Breast epithelium (tissue), 4 donors: Measurements from ENCODE around the gene ZNF490. TPM values are rescaled to one million over a fixed set of nuclear protein-coding genes. Genes with fewer than 3 reads are reported as not detected.

Experiments
- DNase-seq, 2 donors: peaks; one replicate each; pipeline ENCODE4 v3.0.0-alpha.2; 2019; ENCODE audit warnings: low spot score in 2 of 2
- H3K27ac ChIP-seq, 2 donors: fragments of 200-600 bp; sonication (generic) in 1 of 2; one replicate each; pipeline ENCODE4 v1.5.1; 2016 to 2019; ENCODE audit warnings: mild to moderate bottlenecking in 1 of 2
- H3K27me3 ChIP-seq, 2 donors: fragments of 200-600 bp; sonication (generic) in 1 of 2; one replicate each; pipeline versions ENCODE4 v1.5.1 to v1.6.0; 2017 to 2019; ENCODE audit warnings: control low read depth in 1 of 2, mild to moderate bottlenecking in 1 of 2
- H3K36me3 ChIP-seq: fragments of 200-600 bp; one replicate; pipeline ENCODE4 v1.5.1; 2019
- H3K4me1 ChIP-seq, 2 donors: fragments of 200-600 bp; sonication (generic); one replicate each; pipeline ENCODE4 v1.5.1; 2016 to 2019; ENCODE audit warnings: control low read depth in 1 of 2
- H3K4me3 ChIP-seq, 3 donors: fragments of 200-600 bp; sonication (generic); 1 replicate in 2 of 3; 2 replicates in 1 of 3; pipeline ENCODE4 v1.5.1; 2016 to 2019; ENCODE audit warnings: mild to moderate bottlenecking in 3 of 3, moderate library complexity in 2 of 3
- H3K9me3 ChIP-seq, 2 donors: fragments of 200-600 bp; sonication (generic) in 1 of 2; one replicate each; pipeline ENCODE4 v1.5.1; 2016 to 2019; ENCODE audit warnings: control low read depth in 1 of 2
- CTCF ChIP-seq, 3 donors: fragments of 450-650 bp; IDR thresholded peaks; one replicate each; pipeline ENCODE4 v1.5.1; 2016 to 2017; ENCODE audit warnings: antibody characterized with exemption in 3 of 3, mild to moderate bottlenecking in 3 of 3, moderate library complexity in 3 of 3
- POLR2A ChIP-seq: fragments of 450-650 bp; IDR thresholded peaks from one replicate; pipeline ENCODE4 v1.6.1; 2016; ENCODE audit warnings: antibody characterized with exemption, mild to moderate bottlenecking, moderate library complexity
- POLR2AphosphoS5 ChIP-seq, 3 donors: sonication (generic); formaldehyde crosslinking; IDR thresholded peaks; one replicate each; pipeline ENCODE4 v1.6.1; 2017; ENCODE audit warnings: antibody characterized with exemption in 3 of 3
- intact Hi-C: fragments of 100-400 bp; cut with DNase I; formaldehyde crosslinking; loops from one replicate; pipeline ENCODE4 v1.15.1; 2023; ENCODE audit warnings: low total_unique reads
- total RNA-seq, 3 donors: library from RNA; depleted of rRNA; stranded (reverse); fragments of >200 nt; gene quantifications; one replicate each; pipeline ENCODE4 v1.1.0, GENCODE V29; 2016

ZNF490 gene
- total RNA-seq, 3 donors from 2014 or later, result 5.6 to 7.9 (median 7.0) TPM

- Histone ChIP-seq H3K4me3 (no peak overlapping the region), H3K36me3 (no peaks in the 10 kb centered on the region), H3K27me3 (no peaks in the 10 kb centered on the region), H3K9me3 (peaks cover 0 to 32% of the 10 kb centered on the region in 2 donors), H3K27ac (no peak overlapping the region), H3K4me1 (peaks cover 0 to 8% of the 10 kb centered on the region in 2 donors)
- intact Hi-C loops, result no loop called here
- no peak for TF ChIP-seq CTCF (IDR thresholded peaks at IDR 0.05)
- no peak for TF ChIP-seq POLR2A
- TF ChIP-seq POLR2AphosphoS5 (IDR thresholded peaks at IDR 0.05), result no peak
- DNase-seq, result no peak
Observed at GRCh38 chr19:12545267-12545666, 65.3 kb downstream of the ZNF490 start.

- Histone ChIP-seq H3K4me3 (no peak overlapping the region), H3K27ac (peak overlapping the region; percentile 25), H3K27me3 (no peaks in the 10 kb centered on the region), H3K9me3 (peaks cover 0 to 36% of the 10 kb centered on the region in 2 donors), H3K36me3 (no peaks in the 10 kb centered on the region), H3K4me1 (peaks cover 0 to 6% of the 10 kb centered on the region in 2 donors)
- intact Hi-C loops, result loop anchor here (5.0 kb wide), 1 partner anchor 92 kb away; no protein-coding TSS in a partner anchor
- DNase-seq, result no peak
- TF ChIP-seq CTCF (IDR thresholded peaks at IDR 0.05) (no peak), POLR2A (no peak), POLR2AphosphoS5 (IDR thresholded peaks at IDR 0.05) (no peak)
Observed at GRCh38 chr19:12544401-12544876, 66.2 kb downstream of the ZNF490 start.

- H3K4me1 ChIP-seq, result no peaks in the 10 kb centered on the region
- peaks cover 0 to 36% of the 10 kb centered on the region in 2 donors for H3K9me3 ChIP-seq
- intact Hi-C loops, result loop anchor here (5.0 kb wide), 1 partner anchor 92 kb away; no protein-coding TSS in a partner anchor
- H3K27ac ChIP-seq, result no peak overlapping the region
- TF ChIP-seq POLR2A, result no peak
- no peaks in the 10 kb centered on the region for H3K36me3 ChIP-seq
- no peak for DNase-seq
- H3K27me3 ChIP-seq, result no peaks in the 10 kb centered on the region
- no peak overlapping the region for H3K4me3 ChIP-seq
Observed at GRCh38 chr19:12543855-12544254, 66.8 kb downstream of the ZNF490 start.

Other genes with a start within 250 kb of the ZNF490 start
- 1 to 10 TPM; 2.6 to 3.7 (median 3.3) TPM for gene ZNF442, start 245.1 kb downstream of the ZNF490 start, total RNA-seq
- gene ZNF799, start 209.5 kb downstream of the ZNF490 start, total RNA-seq, result 10 to 100 TPM in 1 of 3 donors, 1 to 10 TPM in 2; 6.4 to 10.4 (median 8.8) TPM
- 10 to 100 TPM in 2 of 3 donors, 1 to 10 TPM in 1; 4.2 to 12.6 (median 10.8) TPM for gene ZNF443, start 169.8 kb downstream of the ZNF490 start, total RNA-seq
- gene ZNF709, start 126.0 kb downstream of the ZNF490 start, total RNA-seq, result 10 to 100 TPM in 1 of 3 donors, 1 to 10 TPM in 2; 3.0 to 10.2 (median 6.2) TPM
- gene ZNF564, start 59.3 kb downstream of the ZNF490 start, total RNA-seq, result 10 to 100 TPM; 14.7 to 25.8 (median 18.7) TPM
- 10 to 100 TPM; 22.4 to 35.3 (median 34.7) TPM for gene ZNF791, start 107 bp upstream of the ZNF490 start, total RNA-seq
- 100 to 1,000 TPM in 1 of 3 donors, 10 to 100 TPM in 2; 45.6 to 118 (median 49.0) TPM for gene MAN2B1, start 55.9 kb upstream of the ZNF490 start, total RNA-seq
- 10 to 100 TPM in 2 of 3 donors, 1 to 10 TPM in 1; 8.2 to 13.8 (median 10.2) TPM for gene WDR83, start 56.0 kb upstream of the ZNF490 start, total RNA-seq
- gene DHPS, start 71.1 kb upstream of the ZNF490 start, total RNA-seq, result 100 to 1,000 TPM in 1 of 3 donors, 10 to 100 TPM in 2; 86.6 to 117 (median 91.4) TPM
- gene GNG14, start 77.2 kb upstream of the ZNF490 start, total RNA-seq, result not detected
- gene FBXW9, start 85.8 kb upstream of the ZNF490 start, total RNA-seq, result 10 to 100 TPM in 1 of 3 donors, 1 to 10 TPM in 2; 4.8 to 13.8 (median 8.5) TPM
- gene TNPO2, start 113.1 kb upstream of the ZNF490 start, total RNA-seq, result 10 to 100 TPM; 46.0 to 73.0 (median 70.8) TPM
- 100 to 1,000 TPM; 319 to 409 (median 370) TPM for gene TRIR, start 123.9 kb upstream of the ZNF490 start, total RNA-seq
- gene GET3, start 126.7 kb upstream of the ZNF490 start, total RNA-seq, result 10 to 100 TPM; 50.8 to 64.6 (median 62.6) TPM
- not detected for gene BEST2, start 141.0 kb upstream of the ZNF490 start, total RNA-seq
- gene HOOK2, start 164.7 kb upstream of the ZNF490 start, total RNA-seq, result 100 to 1,000 TPM in 1 of 3 donors, 10 to 100 TPM in 2; 45.8 to 101 (median 98.6) TPM
- gene JUNB, start 180.7 kb upstream of the ZNF490 start, total RNA-seq, result 100 to 1,000 TPM; 108 to 581 (median 320) TPM
- gene PRDX2, start 191.0 kb upstream of the ZNF490 start, total RNA-seq, result 100 to 1,000 TPM; 150 to 199 (median 199) TPM
- gene THSD8, start 191.3 kb upstream of the ZNF490 start, total RNA-seq, result not detected
- 1 to 10 TPM; 5.2 to 8.8 (median 8.5) TPM for gene RNASEH2A, start 195.8 kb upstream of the ZNF490 start, total RNA-seq
- gene RTBDN, start 223.8 kb upstream of the ZNF490 start, total RNA-seq, result not detected
- gene MAST1, start 227.7 kb upstream of the ZNF490 start, total RNA-seq, result under 1 TPM in 1 of 3 donors, not detected in 2; 0.88 TPM